DMS 273 treated with DMSO at 0.1 percent for 48 hours (cell line): ENCODE results near the gene CCDC85B.
A peak's percentile ranks its signal among the peaks of the same experiment; 100 is the strongest.

ENCODE experiments used
- DNase-seq: peaks from one replicate; lab custom pipeline; 2025; lab: John Stamatoyannopoulos, UW

Gene CCDC85B

GRCh38 chr11:65857853-65858680 lies 32.4 kb upstream of the CCDC85B start, which contains the start of gene CFL1:
TSS of gene CFL1 (minus strand) at chr11:65858180. CDS start at chr11:65858099, 81 bp downstream.
- peak; percentile 87 for DNase-seq

DNA sequence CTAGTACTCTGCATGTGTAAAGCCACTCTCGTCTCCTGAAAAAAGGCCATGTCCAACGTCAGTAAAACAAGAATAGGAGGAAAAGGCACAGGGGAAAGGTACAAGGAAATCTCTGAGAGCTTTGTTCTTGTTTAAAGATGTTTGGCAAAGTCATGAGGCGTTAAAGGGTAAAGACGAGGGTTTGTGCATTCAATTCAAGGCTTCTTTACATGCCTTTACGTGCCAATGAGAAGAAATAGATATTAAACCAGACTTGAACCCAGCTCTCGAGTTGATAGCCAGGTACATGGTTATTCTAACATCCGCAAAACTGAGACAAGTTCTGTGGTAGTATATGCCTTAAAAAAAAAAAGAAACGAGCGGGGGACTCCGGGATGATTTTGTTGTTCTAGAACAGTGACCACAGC lies 31.8 kb upstream of the CCDC85B start:
- DNase-seq: no peak

DNA sequence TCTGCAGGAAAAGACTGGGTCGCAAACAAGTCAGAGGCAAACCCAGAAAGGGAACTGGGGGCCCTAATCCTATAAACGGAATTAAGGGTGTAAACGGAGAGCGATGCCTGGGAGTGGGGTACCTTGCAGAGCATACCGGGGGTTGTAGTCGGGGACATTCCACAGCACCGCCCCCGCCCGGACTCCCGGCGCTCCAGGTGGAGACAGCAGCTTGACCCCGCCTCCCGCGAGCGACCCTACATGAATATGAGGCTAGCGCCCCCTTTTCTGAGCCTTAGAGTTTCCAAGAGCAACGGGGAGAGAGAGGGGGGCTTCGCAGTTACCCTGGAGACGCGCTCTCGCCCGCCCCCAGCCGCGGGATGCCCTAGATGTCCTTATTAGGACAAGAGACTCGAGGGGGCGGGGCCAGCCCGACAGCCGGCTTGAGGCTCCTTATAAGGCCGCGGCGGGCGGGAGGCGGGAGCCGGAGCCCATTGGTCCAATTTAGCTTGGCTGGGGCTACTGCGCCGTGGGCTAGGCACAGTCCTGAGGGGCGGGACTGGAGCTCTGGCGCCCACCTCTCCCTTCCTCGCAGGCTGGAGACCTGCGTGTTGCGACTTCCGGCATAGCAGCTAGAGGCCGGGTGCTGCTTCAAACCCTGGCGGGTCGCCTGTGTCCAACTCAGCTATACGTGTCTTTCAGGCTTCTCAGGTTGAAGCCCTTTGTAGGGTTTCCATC lies 31.2 kb upstream of the CCDC85B start:
- DNase-seq: peak; percentile 93

DNA sequence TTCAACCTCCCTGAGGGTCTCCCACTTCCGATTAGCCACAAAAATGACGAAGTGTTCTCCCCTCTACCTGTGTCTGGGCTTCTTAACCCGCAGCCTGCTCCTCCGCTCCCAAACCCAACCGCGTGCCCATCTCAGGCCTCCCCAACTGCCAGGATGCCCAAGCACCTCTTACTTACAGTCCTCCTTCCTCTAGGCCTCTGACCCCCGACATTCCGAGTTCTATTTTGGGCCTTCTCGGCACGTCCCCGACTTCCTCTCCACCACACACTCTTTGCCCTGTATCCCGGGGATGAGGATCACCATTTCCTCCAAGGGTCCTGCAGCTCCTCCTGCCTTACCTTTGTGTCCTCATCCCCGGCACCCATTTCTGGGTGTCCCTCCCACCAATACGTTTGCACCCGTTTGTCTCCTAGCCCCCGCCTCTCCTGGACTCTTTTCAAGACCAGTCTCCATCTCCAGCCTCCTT lies 30.6 kb upstream of the CCDC85B start:
- DNase-seq: no peak

DNA sequence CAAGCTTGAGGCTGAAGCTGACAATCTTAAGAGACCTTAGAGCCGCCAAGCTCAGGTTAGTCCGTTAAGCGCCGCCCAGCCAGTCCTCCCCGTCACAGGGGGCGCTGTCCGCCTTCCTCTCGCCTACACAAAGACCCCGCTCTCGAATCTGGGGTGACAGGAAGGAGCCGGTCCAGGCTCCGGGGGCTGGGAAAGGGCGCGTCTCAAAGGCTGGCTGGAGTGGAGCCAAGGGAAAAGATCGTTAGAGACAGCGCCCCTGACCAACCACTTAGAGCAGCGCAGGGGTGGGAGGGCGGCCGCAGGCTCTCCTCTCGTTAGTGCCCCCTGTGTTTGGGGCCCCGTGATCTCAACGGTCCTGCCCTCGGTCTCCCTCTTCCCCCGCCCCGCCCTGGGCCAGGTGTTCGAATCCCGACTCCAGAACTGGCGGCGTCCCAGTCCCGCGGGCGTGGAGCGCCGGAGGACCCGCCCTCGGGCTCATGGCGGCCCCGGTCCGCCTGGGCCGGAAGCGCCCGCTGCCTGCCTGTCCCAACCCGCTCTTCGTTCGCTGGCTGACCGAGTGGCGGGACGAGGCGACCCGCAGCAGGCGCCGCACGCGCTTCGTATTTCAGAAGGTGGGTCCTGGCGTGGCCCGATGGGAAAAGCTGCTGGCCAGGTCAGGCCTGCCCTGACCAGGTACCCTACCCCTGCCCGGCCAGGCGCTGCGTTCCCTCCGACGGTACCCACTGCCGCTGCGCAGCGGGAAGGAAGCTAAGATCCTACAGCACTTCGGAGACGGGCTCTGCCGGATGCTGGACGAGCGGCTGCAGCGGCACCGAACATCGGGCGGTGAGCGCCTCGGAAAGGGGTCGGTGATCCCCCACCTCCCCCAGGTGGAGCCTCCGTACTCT lies 30.0 kb upstream of the CCDC85B start, which contains the start of gene MUS81:
TSS of gene MUS81 (plus strand) at position 156 of the 887 bp plus-strand sequence. CDS start at position 477, 321 bp downstream.
- DNase-seq: peak; percentile 87

GRCh38 chr11:65861165-65861505 lies 29.3 kb upstream of the CCDC85B start:
- DNase-seq: no peak

GRCh38 chr11:65861533-65862183 lies 28.8 kb upstream of the CCDC85B start:
- no peak for DNase-seq

- DNase-seq: no peak
These were observed 28.2 kb upstream of the CCDC85B start for GRCh38 chr11:65862191-65862735.

DNA sequence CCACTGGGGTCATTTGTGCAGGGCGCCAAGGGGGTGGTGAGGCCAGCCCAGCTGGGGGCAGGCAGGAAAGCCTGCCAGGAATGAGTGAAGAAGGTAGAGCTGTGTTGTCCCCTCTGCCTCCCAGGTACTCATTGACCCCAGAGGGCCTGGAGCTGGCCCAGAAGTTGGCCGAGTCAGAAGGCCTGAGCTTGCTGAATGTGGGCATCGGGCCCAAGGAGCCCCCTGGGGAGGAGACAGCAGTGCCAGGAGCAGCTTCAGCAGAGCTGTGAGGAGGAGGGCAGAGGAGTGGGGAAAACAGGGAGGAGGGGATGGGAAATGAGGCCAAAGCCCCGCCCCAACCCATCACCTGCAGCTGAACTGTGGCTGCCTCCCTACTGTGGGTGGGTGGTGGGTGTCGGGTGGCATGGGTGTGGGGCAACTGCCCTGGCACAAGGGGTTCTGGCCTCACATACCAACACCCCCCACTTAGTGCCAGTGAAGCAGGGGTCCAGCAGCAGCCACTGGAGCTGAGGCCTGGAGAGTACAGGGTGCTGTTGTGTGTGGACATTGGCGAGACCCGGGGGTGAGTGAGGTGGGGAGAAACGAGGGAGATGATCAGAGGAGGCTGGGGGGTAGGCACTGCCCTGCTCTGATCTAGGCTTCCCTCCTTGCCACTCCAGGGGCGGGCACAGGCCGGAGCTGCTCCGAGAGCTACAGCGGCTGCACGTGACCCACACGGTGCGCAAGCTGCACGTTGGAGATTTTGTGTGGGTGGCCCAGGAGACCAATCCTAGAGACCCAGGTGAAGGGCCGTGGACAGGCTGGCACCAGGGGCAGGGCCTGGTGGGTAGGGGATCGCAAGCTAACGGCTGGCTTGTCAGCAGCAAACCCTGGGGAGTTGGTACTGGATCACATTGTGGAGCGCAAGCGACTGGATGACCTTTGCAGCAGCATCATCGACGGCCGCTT lies 27.3 kb upstream of the CCDC85B start:
- no peak for DNase-seq

DNA sequence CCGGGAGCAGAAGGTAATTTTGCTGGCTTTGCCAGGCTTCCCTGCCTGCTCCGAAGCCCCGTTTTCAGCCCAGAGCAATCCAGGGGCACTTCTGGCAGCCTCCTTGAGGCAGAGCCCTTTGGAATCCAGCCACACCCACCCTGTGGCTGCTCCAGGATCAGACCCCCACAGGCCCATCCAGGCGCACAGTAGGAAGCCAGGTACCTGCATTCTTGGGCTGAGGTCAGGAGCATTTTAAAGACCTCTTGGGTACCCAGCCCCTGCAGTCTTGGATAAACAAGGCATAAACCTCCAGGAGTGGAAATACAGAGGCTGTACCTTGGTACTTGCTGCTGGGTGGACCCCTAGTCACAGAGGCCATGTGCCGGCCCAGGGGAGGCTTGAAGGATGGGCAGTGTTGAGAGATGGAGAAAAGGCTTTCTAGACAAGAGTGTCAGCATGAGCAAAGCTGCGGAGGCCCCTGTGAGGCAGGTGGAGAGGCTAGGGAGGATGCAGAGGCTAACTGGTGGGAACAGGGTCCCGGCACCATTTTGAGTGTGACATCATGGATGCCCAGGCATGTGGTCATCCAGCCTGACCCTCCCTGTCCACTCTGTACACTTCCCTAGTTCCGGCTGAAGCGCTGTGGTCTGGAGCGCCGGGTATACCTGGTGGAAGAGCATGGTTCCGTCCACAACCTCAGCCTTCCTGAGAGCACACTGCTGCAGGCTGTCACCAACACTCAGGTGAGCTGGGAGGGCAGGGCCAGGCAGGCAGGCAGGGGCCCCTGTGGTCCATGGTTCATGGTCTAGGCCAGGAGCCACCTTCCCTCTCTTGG lies 26.4 kb upstream of the CCDC85B start:
- DNase-seq: no peak

GRCh38 chr11:65864706-65865471 lies 25.6 kb upstream of the CCDC85B start:
- no peak for DNase-seq

DNA sequence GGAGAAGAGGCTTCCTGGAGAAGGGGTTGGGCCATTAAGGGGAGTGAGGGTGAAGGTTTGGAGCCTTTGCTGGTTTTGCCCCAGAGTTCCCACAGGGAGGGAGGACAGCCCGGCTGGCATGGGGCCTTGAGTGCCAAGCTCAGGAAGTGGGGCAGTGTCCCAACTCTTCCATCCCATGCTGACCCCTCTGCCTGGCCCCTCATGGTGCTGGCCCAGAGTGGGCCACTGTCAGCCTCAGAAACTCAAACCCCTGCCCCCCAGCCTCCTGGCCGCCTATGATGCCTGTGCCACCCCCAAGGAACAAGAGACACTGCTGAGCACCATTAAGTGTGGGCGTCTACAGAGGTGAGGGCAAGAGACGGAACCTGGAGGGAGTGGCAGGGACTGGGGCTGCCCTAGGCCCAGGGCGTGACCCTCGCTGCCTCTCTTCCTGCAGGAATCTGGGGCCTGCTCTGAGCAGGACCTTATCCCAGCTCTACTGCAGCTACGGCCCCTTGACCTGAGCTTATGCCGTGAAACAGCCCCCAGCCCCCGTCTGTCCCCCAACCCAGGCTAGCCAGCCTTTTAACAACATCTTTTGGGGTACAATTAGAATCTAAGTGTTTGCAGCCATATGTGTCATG lies 24.8 kb upstream of the CCDC85B start:
- no peak for DNase-seq

GRCh38 chr11:65866509-65867283 lies 23.8 kb upstream of the CCDC85B start:
- DNase-seq: no peak

DNA sequence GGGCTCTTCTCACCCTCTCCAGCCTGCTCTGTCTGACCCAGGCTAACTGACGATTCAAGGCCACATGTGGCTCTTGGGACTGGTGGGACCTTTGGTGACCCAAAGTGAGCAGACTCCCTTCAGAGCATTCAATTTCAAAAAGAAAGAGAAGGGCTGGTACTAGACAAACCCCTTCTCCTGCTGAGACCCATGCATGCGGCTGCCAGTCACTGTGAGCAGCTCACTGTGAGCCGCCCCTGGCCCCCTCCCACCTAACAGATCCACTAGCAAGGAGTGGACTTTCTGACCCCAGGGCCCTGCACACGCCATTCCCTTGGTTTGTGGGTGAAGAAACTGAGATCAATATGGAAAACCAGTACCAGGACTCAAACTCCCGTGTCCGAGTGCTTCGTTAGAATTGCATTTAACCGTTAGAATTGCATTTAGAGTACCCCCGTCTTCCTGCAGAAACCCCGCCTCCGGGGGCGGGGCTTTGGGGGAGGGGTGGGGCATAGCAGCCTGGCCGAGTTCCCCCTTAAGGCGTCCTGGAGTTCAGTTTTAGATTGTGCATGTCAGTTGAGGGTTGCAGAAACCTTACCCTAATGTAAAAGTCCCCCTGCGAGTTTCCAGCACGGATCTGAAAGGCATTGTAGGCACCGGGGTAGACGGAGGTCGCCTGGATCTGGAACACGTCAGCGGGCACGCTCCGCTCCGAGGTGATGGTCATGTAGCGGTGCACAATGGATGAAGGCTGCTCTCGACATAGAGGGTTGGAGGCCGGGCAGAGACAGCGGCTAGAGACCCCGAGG lies 23.0 kb upstream of the CCDC85B start:
- no peak for DNase-seq

GRCh38 chr11:65868076-65868667 lies 22.3 kb upstream of the CCDC85B start:
- no peak for DNase-seq

DNA sequence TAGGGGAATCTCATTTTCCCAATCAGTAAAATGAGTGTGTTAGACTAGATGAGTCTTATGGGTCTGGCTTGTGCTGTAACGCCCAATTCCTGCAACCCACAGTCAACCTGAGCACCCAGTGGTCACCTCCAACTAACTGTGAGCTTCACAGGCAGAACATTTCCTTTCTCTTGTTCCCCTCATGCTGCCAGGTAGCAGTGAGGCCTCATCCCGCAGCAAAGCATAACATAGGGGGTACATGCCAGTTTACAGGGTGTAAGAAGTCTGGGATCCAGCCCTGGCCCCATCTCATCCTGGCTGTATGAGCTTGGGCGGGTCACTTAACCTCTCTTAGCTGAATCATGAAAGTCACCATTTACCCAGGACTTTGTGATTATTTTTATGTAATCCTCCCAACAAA lies 21.6 kb upstream of the CCDC85B start:
- no peak for DNase-seq
